GM18867 (cell line): ENCODE data around the gene ZNF519.

Experiments
- ATAC-seq: cut with Tn5 transposase; IDR thresholded peaks from one replicate; pipeline ENCODE4 v1.9.1; 2021; ENCODE audit warnings: mild to moderate bottlenecking, moderate library complexity; ENCODE audit not compliant: unreplicated experiment

The ZNF519 gene

GRCh38 chr18:14100503-14101286 lies 31.5 kb downstream of the ZNF519 start:
- ATAC-seq = no peak

GRCh38 chr18:14098428-14098827 lies 33.8 kb downstream of the ZNF519 start:
- no peak for ATAC-seq

- ATAC-seq = no peak
Measured at GRCh38 chr18:14097761-14098160, 34.5 kb downstream of the ZNF519 start.

GRCh38 chr18:14093307-14093915 lies 38.8 kb downstream of the ZNF519 start:
- peak; percentile 62 for ATAC-seq

GRCh38 chr18:14092625-14093306 lies 39.5 kb downstream of the ZNF519 start:
- ATAC-seq = no peak

- ATAC-seq = no peak
Measured at GRCh38 chr18:14089781-14090180, 42.5 kb downstream of the ZNF519 start.

GRCh38 chr18:14089191-14089590 lies 43.0 kb downstream of the ZNF519 start:
- ATAC-seq = no peak

GRCh38 chr18:14086458-14087231 lies 45.6 kb downstream of the ZNF519 start:
- no peak for ATAC-seq

- no peak for ATAC-seq
Measured at GRCh38 chr18:14085770-14086457, 46.3 kb downstream of the ZNF519 start.

- no peak for ATAC-seq
Measured at GRCh38 chr18:14075196-14075595, 57.0 kb downstream of the ZNF519 start.

GRCh38 chr18:14074187-14074586 lies 58.0 kb downstream of the ZNF519 start:
- peak; percentile 64 for ATAC-seq

- ATAC-seq = no peak
Measured at GRCh38 chr18:14053661-14054060, 78.6 kb downstream of the ZNF519 start.
